Measurements from ENCODE around the gene EXOC3L4. TPM values are rescaled to one million over a fixed set of nuclear protein-coding genes. Genes with fewer than 3 reads are reported as not detected.
A peak's percentile ranks its signal among the peaks of the same experiment; 100 is the strongest.

The EXOC3L4 gene
- total RNA-seq, 1 donor = not detected

DNA sequence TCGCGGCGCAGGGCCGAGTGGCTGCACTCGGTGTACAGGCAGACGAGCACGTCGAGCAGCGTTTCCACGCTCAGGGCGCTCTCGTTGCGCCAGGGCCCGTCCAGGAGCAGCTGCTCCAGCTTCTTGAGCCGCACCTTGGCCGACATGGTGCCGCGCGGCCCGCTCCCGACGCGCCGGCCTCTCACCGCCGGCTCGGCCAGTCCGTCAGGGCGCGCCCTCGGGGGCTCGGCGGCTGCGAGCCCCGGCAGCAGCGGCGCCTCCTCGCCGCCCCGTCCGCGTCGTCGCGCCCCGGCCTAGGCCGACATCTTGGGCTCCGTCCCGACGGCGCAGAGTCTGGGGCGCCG, 37.5 kb upstream of the EXOC3L4 start:
- peak overlapping the region; percentile 96 for H3K4me3 ChIP-seq (ENCODE audit: low read depth, low read length)
- TF ChIP-seq, protein P1, sequence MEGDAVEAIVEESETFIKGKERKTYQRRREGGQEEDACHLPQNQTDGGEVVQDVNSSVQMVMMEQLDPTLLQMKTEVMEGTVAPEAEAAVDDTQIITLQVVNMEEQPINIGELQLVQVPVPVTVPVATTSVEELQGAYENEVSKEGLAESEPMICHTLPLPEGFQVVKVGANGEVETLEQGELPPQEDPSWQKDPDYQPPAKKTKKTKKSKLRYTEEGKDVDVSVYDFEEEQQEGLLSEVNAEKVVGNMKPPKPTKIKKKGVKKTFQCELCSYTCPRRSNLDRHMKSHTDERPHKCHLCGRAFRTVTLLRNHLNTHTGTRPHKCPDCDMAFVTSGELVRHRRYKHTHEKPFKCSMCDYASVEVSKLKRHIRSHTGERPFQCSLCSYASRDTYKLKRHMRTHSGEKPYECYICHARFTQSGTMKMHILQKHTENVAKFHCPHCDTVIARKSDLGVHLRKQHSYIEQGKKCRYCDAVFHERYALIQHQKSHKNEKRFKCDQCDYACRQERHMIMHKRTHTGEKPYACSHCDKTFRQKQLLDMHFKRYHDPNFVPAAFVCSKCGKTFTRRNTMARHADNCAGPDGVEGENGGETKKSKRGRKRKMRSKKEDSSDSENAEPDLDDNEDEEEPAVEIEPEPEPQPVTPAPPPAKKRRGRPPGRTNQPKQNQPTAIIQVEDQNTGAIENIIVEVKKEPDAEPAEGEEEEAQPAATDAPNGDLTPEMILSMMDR (IDR thresholded peaks at IDR 0.05; ENCODE audit: insufficient read depth, low read length) = no peak
- no peak for DNase-seq (ENCODE audit: low read depth)

DNA sequence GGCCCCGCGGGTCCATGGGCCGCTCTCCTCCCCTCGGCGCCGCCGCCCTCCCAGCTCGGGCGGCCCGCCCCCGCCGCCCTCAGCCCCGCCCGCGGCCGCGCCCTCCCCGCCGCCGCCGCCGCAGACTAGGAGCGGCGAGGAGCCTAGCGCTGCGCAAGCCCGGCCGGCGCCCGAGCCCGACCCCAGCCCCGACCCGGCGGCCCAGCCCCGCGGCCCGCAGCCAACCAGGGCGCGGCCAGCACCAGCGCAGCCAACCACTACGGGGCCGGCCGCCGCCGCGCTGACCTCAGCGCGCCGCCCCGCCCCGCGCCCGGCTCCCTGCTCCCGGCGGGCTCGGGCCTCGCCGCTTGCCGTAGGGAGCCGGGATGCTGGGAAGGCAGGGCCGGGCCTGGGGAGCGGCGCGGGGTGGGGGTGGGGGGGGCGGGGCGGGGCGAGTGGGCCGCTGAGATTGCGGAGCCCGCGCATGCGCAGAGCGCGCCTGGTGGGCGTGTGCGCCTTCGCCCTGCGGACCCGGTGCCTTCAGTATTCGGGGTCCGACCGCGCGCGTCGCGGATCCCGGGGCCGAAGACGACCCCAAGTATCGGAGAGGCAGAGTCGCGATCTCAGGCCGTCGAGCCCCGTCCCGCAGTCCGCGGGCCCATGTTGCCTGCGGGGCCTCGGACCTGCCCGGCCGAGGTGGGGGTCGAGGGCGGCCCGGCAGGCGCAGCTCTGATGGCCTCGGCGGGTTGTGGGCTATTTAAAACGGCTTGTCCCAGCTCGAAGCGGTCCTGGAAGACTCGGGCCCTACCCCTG, 37.0 kb upstream of the EXOC3L4 start, which contains the start of gene CDC42BPB:
CDC42BPB (minus strand) TSS at position 178 of the 792 bp plus-strand sequence. CDS start 376 bp downstream, outside the sequence.
- TF ChIP-seq, protein P1 (IDR thresholded peaks at IDR 0.05; ENCODE audit: insufficient read depth, low read length) = no peak
- DNase-seq (ENCODE audit: low read depth) = peak; percentile 85
- peak within 1 kb of the TSS; percentile 96 for H3K4me3 ChIP-seq (ENCODE audit: low read depth, low read length)

DNA sequence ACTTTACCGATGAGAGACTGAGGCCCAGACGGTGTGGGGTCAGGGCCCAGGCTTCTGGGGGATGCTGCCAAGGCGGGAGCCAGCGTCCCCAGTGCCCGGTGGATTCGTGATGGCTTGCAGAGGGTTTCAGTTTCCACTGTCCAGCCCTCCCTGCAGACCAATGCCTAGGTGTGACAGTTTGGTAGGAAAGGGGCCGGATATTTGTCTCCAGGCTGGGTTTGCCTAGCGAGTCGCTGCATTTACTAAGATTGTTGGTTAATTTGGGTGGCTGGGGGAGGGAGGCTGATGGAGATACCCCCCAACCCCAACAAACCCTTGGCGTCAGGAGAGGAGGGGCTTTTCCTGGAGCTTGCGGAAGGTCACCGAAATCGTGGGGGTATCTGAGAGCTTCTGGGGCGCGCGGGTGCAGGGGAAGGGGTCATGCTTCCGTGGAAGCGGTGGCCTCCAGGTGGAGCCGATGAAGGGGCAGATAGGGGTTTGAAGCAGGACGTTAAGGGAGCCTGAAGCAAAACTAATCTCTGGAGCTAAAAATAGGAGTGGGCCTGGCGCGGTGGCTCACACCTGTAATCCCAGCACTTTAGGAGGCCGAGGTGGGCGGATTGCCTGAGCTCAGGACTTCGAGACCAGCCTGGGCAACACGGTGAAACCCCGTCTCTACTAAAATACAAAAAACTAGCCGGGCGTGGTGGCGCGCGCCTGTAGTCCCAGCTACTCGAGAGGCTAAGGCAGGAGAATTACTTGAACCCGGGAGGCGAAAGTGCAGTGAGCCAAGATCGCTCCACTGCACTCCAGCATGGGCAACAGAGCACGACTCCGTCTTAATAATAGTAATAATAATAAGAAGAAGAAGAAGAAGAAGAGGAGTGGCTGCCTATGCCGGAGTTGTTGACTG, 36.1 kb upstream of the EXOC3L4 start:
- DNase-seq (ENCODE audit: low read depth) = no peak
- TF ChIP-seq, protein P1 (IDR thresholded peaks at IDR 0.05; ENCODE audit: insufficient read depth, low read length) = no peak
- H3K4me3 ChIP-seq (ENCODE audit: low read depth, low read length) = peak overlapping the region; percentile 89

DNA sequence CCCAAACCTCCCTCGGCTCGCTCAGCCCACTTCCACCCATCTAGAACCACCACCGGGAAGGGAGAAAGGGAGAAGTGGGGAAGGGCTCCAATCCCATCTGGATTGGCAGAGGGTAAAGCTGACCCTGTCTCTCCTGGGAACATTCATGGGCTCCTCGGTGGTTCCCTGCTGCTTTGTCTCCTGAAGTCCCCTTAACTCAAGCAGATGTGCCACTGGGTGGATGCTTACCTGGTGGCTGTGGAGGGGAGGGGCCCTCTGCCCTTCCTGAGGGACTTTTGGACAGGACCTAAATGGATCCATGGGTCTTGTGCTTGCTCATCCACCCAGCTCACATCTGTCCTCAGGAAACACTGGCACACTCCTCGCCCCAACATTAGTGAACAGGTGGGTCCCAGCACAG, 35.0 kb upstream of the EXOC3L4 start:
- TF ChIP-seq, protein P1 (IDR thresholded peaks at IDR 0.05; ENCODE audit: insufficient read depth, low read length) = no peak
- H3K4me3 ChIP-seq (ENCODE audit: low read depth, low read length) = peak overlapping the region; percentile 26
- no peak for DNase-seq (ENCODE audit: low read depth)

DNA sequence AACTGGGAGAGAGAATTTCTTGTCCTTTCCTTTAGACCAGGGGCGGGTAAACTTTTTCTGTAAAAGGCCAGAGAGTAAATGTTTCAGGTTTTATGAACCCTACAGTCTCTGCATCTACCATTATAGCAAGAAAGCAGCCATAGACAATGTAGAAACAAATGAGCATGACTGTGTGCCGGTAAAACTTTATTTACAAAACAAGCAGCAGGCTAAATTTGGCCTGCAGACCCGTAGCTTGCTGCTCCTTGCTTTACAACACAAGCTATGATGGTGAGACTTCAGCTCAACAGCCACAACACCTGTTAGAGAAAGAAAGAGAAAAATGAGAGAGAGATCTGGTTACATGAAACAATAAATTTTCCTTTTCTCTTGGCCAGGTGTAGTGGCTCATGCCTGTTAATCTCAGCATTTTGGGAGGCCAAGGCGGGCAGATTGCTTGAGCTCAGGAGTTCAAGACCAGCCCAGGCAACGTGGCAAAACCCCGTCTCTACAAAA, 33.0 kb upstream of the EXOC3L4 start:
- no peak overlapping the region for H3K4me3 ChIP-seq (ENCODE audit: low read depth, low read length)
- TF ChIP-seq, protein P1 (IDR thresholded peaks at IDR 0.05; ENCODE audit: insufficient read depth, low read length) = no peak
- DNase-seq (ENCODE audit: low read depth) = no peak

DNA sequence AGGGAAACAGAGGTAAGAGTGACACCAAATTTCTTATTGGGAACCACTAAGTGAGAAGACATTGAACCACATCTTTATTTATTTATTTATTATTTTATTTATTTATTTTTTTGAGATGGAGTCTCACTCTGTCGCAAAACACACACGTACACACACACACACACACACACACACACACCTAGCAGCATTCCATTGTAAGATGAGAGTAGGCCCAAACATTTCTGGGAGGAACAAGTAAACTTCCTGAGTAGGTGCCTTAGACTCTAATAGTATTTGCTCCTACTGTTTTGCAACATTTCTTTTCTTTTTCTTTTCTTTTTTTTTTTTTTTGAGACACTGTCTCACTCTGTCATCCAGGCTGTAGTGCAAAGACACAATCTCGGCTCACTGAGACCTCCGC, 30.1 kb upstream of the EXOC3L4 start:
- TF ChIP-seq, protein P1 (IDR thresholded peaks at IDR 0.05; ENCODE audit: insufficient read depth, low read length) = no peak
- H3K4me3 ChIP-seq (ENCODE audit: low read depth, low read length) = no peak overlapping the region
- no peak for DNase-seq (ENCODE audit: low read depth)
